HG02885 (cell line): ENCODE data around the gene EIF4G3.

Source experiments
- ATAC-seq: cut with Tn5 transposase; IDR thresholded peaks from one replicate; pipeline ENCODE4 v1.9.1; 2021; ENCODE audit warnings: mild to moderate bottlenecking; ENCODE audit not compliant: unreplicated experiment, poor library complexity

Gene EIF4G3

GRCh38 chr1:21003281-21004045 is 173.2 kb downstream of the EIF4G3 start:
- ATAC-seq = no peak

DNA sequence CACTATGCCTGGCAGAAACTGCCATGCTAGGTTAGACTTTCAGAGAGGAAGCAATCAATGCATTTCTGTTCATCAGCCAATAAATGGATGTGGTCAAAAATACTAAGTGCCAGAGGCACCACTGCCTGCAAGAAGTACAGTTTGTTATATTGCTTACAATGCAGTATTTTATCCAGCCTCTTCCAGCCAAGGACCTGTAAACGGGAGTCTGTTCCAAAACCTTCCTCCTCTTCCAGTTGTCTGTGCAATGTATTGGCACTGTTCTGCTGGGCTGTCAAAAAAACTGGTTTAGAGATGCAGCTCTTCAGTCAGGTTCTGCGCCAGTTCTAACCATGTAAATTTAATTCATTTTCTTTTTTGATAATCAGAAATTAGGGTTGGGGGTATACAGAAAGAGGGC is 175.7 kb downstream of the EIF4G3 start:
- no peak for ATAC-seq

- ATAC-seq = no peak
These were observed 176.5 kb downstream of the EIF4G3 start for GRCh38 chr1:21000245-21000594.

GRCh38 chr1:20999525-21000244 is 177.0 kb downstream of the EIF4G3 start:
- ATAC-seq = no peak

- no peak for ATAC-seq
These were observed 177.9 kb downstream of the EIF4G3 start for GRCh38 chr1:20998826-20999225.

GRCh38 chr1:20997602-20998224 is 179.0 kb downstream of the EIF4G3 start:
- ATAC-seq = no peak

DNA sequence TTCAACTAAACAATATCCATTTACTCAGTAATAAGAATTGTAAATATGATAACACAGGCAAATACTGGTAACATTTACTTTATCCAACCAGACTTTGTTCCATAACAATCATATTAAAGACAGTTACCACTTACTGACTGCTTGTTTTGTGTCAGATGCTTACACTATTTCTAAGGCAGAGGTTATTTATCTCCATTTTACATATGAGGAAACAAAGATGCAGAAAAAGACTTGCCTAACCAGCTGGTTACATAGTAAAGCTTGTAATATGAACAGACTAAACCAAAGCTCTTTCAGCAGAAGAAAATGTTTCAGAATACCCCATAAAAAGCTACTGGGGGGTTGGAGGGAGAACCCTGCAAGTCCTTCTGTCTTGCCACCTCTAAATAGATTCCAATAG is 180.1 kb downstream of the EIF4G3 start:
- no peak for ATAC-seq

DNA sequence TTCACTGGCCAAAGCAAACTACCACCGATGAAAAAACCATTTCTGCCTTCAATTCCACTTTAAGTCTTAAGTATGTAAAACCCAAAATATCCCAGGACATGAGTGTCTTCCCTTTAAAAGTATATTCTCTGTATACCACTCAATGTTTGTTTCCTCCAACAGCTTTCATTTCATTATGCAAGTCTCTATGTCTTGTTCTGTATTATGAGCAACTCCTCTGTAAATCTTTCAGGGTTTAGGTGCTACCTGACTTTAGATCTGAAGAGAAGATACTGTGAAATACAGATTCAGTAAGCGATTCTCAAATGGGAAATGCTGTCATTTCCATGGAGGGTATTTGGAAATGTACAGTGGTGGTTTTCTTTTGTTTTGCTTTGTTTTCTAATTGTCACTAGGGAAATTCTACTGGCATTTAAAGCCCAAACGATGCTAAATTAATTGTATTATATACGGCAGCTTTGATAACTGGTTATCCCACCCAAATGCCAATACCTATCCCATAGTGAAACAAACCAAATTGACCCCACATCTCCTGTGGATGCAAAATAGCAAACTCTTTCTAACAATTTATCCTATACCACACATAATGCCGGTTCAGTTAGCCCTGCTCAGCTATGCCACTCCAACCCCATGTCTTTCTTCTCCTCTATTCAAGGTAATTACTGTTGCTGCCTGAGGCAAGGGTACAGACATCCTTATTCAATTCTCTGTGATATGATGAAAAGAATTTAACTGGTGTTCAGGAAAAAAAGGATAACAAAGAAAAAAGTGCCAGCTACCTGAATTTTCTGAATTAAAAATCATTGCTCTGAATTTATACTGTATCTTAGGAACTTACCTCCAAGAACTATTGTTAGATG is 182.8 kb downstream of the EIF4G3 start:
- ATAC-seq = no peak

DNA sequence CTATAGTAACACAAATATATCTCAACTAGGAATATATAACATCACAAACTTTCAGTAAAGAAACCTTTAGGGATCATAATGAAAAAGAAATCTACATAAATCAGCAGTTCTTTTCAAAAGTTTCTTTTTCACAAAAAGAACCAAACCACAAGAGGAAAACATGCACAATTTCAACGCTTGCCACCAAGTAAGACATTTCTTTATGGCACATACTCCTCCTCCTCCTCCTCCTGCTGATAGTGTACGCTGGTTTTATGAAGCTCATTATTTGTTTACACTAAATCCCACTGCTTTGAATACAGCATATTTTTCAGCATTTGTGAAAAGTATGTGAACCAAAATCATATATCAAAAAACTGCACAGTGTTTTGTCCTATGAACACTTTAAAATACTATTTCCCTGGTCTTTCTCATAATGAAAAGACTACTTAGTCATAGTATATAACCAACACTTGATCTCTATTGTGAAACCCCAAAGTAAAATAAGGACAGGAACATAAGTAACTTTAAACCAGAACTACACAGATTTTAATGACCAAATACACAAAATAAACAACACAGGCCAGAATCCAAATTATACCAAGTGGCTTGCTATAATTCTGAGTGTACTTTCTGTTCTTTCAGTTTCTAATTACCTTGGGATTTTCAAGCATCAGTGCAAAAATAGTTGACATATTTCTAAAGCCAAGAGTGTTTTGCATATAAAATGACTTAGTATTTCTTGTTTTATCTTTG is 184.2 kb downstream of the EIF4G3 start:
- ATAC-seq = no peak

DNA sequence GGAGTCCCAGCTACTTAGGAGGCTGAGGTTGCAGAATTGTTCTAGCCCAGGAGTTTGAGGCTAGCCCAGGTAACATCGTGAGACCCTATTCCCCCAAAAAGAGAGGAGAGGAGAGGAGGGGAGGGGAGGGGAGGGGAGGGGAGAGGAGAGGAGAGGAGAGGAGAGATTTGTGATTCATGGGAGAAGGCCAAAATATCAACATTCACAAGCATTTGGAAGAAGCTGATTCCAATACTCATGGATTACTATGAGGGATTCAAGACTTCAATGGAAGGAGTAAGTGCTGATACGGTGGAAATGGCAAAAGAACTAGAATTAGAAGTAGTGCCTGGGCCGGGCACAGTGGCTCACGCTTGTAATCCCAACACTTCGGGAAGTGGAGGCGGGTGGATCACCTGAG is 187.8 kb downstream of the EIF4G3 start:
- no peak for ATAC-seq

- no peak for ATAC-seq
These were observed 188.6 kb downstream of the EIF4G3 start for GRCh38 chr1:20987831-20988825.

DNA sequence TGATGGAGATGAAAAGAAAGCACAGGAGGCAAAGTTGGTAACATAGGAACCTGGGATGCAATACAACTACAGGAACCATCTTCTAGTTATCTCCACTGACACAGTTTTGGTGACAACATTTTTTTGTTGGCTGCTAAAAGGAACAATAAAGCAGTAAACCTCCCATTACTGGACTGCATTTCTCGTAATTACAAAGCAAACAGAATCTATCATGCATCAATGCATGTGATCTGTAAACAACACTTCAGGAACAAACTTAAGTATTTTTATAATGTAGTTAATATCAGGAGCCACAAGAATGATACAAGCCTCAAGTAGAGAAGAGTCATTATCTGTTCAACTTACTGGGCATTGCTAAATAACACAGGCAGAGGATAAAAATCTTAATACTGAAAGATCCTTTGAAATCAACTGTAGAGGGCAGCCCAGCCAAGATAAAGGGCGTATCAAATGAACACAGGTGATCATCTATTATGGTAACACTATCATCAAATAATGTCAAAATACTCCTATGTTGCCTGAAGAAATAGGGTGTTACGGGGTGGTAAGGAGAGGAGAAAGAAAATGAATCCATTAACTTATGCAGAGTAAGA is 193.3 kb downstream of the EIF4G3 start:
- ATAC-seq = no peak

GRCh38 chr1:20982316-20982715 is 194.4 kb downstream of the EIF4G3 start:
- no peak for ATAC-seq

- no peak for ATAC-seq
These were observed 194.8 kb downstream of the EIF4G3 start for GRCh38 chr1:20981915-20982314.

- ATAC-seq = no peak
These were observed 196.6 kb downstream of the EIF4G3 start for GRCh38 chr1:20980051-20980450.

GRCh38 chr1:20978413-20978812 is 198.3 kb downstream of the EIF4G3 start:
- ATAC-seq = no peak

DNA sequence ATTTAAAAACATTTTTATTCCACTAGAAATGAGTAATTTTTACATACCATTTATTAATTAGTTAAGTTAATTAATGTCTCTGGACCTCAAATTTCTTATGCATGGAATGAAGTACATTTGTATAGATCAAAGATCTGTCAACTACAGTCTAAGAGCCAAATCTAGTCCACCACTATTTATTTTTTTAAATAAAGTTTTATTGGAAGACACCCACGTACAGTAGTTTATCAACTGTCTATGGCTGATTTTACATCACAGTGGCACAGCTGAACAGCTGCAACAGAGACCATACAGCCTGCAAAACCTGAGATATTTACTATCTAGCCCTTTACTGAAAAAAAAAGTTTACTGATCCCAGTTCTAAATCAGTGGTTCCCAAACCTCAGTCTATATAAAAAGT is 201.0 kb downstream of the EIF4G3 start:
- no peak for ATAC-seq

DNA sequence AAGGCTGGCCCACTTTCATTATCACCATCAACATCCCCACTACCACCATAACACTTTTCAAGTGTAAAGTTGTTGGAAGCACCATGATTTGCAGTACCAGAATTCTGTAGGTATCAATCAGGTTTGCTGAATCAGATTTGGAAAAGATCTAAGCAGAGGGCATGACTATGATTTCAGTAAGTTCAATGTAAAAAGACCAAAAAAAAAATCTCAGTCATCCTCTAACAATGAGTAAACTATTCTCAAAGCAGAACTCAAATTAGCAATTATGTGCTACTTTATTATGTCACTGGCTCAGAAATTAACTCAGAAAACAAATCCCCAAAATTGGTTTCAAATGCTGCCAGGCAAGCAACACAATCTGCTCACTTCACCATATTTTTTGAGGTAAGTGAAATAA is 201.7 kb downstream of the EIF4G3 start:
- ATAC-seq = no peak
